ENCODE measurements around the gene TMPRSS11B. TPM values are rescaled to one million over a fixed set of nuclear protein-coding genes. Genes with fewer than 3 reads are reported as not detected.

The TMPRSS11B gene
- total RNA-seq, 2 experiments from 2014 or later, result not detected

DNA sequence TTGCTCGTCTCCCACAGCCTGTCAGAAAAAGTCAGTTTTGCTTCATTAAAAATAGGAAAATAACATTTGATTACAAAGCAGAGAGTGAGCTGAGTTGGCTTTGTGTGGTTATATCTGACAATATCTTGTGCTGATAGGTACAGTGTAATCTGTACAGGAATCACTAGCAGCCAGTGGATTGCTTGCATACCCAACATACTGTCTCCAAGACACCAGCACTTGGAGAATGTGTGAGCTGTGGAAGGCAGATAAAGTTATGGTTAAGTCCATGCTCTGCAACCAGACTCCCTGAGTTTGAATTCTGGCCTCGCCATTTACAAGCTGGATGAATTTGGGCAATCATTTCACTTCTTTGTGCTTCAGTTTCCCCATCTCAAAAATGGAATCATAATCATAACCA, 58.3 kb downstream of the TMPRSS11B start:
- intact Hi-C loops (cut with micrococcal nuclease), result no loop called here
- H3K27me3 Mint-ChIP-seq, result peaks cover 6% of the 10 kb centered on the region

DNA sequence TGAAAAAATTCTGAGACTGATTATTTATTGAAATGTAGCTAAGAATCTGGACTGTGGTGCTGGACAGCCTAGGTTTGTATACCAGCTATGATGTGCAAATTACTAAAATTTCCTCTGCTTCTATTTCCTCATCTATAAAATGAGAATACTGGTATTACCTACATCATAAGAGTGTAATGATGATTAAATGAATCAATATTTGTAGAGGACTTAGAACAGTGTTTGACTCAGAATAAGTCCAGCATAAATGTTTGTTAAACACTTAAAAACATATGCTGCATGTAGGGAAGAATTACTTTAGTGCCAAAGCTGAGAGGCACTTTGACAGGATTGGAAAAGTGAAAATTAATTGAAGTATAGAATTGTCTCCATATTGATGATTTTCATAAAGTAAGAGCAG, 60.6 kb downstream of the TMPRSS11B start:
- POLR2A ChIA-PET, result no interaction called here
- Mint-ChIP-seq H3K4me1 (ENCODE audit: low read depth) (no peaks in the 10 kb centered on the region), H3K27ac (no peak overlapping the region), H3K9me3 (no peaks in the 10 kb centered on the region), H3K36me3 (ENCODE audit: low read depth) (no peaks in the 10 kb centered on the region), H3K4me3 (no peak overlapping the region), H3K27me3 (peaks cover 6% of the 10 kb centered on the region)
- CTCF ChIA-PET, result interaction anchor here (0.8 kb wide), 1 partner anchor 9 kb away, joined by 5 read pairs; no protein-coding TSS in a partner anchor
- intact Hi-C loops (cut with micrococcal nuclease), result no loop called here
- ATAC-seq (no peak), DNase-seq (no peak)
- TF ChIP-seq, protein P1, sequence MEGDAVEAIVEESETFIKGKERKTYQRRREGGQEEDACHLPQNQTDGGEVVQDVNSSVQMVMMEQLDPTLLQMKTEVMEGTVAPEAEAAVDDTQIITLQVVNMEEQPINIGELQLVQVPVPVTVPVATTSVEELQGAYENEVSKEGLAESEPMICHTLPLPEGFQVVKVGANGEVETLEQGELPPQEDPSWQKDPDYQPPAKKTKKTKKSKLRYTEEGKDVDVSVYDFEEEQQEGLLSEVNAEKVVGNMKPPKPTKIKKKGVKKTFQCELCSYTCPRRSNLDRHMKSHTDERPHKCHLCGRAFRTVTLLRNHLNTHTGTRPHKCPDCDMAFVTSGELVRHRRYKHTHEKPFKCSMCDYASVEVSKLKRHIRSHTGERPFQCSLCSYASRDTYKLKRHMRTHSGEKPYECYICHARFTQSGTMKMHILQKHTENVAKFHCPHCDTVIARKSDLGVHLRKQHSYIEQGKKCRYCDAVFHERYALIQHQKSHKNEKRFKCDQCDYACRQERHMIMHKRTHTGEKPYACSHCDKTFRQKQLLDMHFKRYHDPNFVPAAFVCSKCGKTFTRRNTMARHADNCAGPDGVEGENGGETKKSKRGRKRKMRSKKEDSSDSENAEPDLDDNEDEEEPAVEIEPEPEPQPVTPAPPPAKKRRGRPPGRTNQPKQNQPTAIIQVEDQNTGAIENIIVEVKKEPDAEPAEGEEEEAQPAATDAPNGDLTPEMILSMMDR (IDR thresholded peaks at IDR 0.05), result no peak

More for the DNA sequence above, 58.3 kb downstream of the TMPRSS11B start:
- DNase-seq (no peak), ATAC-seq (no peak)
- Mint-ChIP-seq H3K9me3 (no peaks in the 10 kb centered on the region), H3K4me1 (ENCODE audit: low read depth) (no peaks in the 10 kb centered on the region), H3K4me3 (no peak overlapping the region), H3K36me3 (ENCODE audit: low read depth) (no peaks in the 10 kb centered on the region), H3K27ac (no peak overlapping the region)
- ChIA-PET CTCF (no interaction called here), POLR2A (no interaction called here)
- TF ChIP-seq, protein P1 (IDR thresholded peaks at IDR 0.05), result no peak

DNA sequence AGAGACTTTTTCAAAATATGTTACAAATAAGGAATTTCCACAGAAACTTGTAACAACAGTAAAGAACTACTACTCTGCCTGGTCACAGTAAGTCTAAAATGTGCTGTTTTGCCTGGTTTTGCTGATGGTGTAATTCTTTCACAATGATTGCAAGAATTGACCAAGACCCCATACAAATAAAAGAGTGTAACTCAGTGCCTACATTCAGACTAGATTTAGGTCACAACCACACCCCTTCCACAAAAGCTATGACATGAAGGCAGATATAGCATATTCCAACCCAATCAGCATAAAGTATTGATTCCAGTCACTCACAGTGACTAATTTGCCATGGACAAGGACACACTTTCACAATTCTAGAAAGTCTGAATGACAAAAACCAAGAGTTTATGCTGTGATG, 62.1 kb downstream of the TMPRSS11B start:
- ChIA-PET POLR2A (no interaction called here), CTCF (no interaction called here)
- TF ChIP-seq, protein P1 (IDR thresholded peaks at IDR 0.05), result no peak
- ATAC-seq, result no peak
- intact Hi-C loops (cut with micrococcal nuclease), result no loop called here
- Mint-ChIP-seq H3K9me3 (no peaks in the 10 kb centered on the region), H3K36me3 (ENCODE audit: low read depth) (no peaks in the 10 kb centered on the region), H3K4me3 (no peak overlapping the region), H3K4me1 (ENCODE audit: low read depth) (no peaks in the 10 kb centered on the region), H3K27ac (no peak overlapping the region), H3K27me3 (peaks cover 4% of the 10 kb centered on the region)
- no peak for DNase-seq

DNA sequence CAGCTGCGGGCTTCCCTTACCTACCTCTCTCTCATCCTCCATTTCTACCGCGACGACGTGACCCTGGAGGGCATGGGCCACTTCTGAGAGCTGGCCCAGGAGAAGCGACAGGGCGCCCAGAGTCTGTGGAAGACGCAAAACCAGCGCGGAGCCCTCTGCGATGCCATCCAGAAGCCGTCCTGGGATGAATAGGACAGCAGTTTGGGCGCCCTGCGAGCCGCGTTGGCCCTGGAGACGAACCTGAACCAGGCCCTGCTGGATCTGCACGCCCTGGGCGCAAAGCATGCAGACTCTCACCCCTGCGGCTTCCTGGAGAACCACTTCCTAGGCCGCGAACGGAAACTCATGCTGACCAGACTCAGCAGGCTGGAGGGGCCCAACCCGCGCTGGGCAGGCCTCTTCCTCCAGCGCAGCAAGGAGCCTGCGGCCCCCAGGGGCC, 63.1 kb downstream of the TMPRSS11B start:
- no peaks in the 10 kb centered on the region for H3K4me1 Mint-ChIP-seq (ENCODE audit: low read depth)
- POLR2A ChIA-PET, result no interaction called here
- CTCF ChIA-PET, result no interaction called here
- TF ChIP-seq, protein P1 (IDR thresholded peaks at IDR 0.05), result no peak
- no peak for ATAC-seq
- H3K9me3 Mint-ChIP-seq, result no peaks in the 10 kb centered on the region
- H3K27me3 Mint-ChIP-seq, result peaks cover 5% of the 10 kb centered on the region
- intact Hi-C loops (cut with micrococcal nuclease), result no loop called here
- H3K36me3 Mint-ChIP-seq (ENCODE audit: low read depth), result no peaks in the 10 kb centered on the region
- H3K4me3 Mint-ChIP-seq, result no peak overlapping the region
- no peak overlapping the region for H3K27ac Mint-ChIP-seq
- DNase-seq, result no peak

DNA sequence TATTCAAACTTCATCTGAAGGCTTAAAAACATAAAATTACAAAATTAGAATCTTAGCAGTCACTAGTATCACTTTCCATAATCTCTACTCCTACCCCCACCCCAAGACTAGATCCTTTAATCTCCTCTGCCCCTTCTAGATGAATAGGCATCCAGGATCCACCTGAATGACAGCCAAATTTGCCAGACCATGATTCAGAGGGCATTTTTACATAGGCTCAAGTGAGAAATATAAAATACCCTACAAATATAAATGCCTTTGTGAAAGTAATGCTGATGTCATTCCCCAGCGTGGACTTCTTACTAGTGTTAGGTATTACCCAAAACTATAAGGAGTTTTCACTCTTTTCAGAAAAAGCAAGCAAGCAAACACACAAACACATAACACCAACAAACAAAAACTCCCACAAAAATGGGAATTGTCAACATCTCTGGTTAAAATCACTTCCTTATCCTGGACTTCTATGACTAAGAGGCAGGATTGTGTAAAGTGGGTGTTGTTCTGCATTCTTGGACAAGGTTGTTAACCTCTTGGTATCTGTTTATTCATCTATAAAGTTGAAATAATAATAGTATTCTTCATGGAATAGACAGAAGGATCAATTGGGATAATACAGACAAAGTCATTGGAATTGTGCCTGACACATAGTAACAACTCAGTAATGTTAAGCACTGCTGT, 64.5 kb downstream of the TMPRSS11B start:
- no peaks in the 10 kb centered on the region for H3K9me3 Mint-ChIP-seq
- no peak overlapping the region for H3K4me3 Mint-ChIP-seq
- no peak for ATAC-seq
- H3K27ac Mint-ChIP-seq, result no peak overlapping the region
- TF ChIP-seq, protein P1 (IDR thresholded peaks at IDR 0.05), result no peak
- CTCF ChIA-PET, result no interaction called here
- POLR2A ChIA-PET, result no interaction called here
- intact Hi-C loops (cut with micrococcal nuclease), result no loop called here
- no peaks in the 10 kb centered on the region for H3K4me1 Mint-ChIP-seq (ENCODE audit: low read depth)
- H3K27me3 Mint-ChIP-seq, result peaks cover 4% of the 10 kb centered on the region
- no peaks in the 10 kb centered on the region for H3K36me3 Mint-ChIP-seq (ENCODE audit: low read depth)
- no peak for DNase-seq
